Endothelial cell (in vitro differentiated cells): ENCODE results near the gene KNOP1. TPM values are rescaled to one million over a fixed set of nuclear protein-coding genes. Genes with fewer than 3 reads are reported as not detected.
"Not testable (repeated sequence)": the region's sequence is repeated elsewhere in the genome, so short reads cannot be mapped to it uniquely, and the experiment has no call there.

ENCODE experiments used
- DNase-seq: peaks from one replicate; pipeline ENCODE4 v3.0.0; 2021; ENCODE audit warnings: low spot score
- H3K27ac Mint-ChIP-seq: one replicate; pipeline ENCODE4 v1.8.0; 2021; ENCODE audit warnings: mixed read lengths, inconsistent platforms; ENCODE audit not compliant: unreplicated experiment
- H3K27me3 Mint-ChIP-seq: one replicate; pipeline ENCODE4 v1.8.0; 2021; ENCODE audit warnings: mild to moderate bottlenecking, moderate library complexity, mixed read lengths, inconsistent platforms; ENCODE audit not compliant: unreplicated experiment
- H3K36me3 Mint-ChIP-seq: one replicate; pipeline ENCODE4 v1.8.0; 2021; ENCODE audit warnings: mild to moderate bottlenecking, low read depth, mixed read lengths, inconsistent platforms; ENCODE audit not compliant: unreplicated experiment
- H3K4me1 Mint-ChIP-seq: one replicate; pipeline ENCODE4 v1.8.0; 2021; ENCODE audit warnings: mild to moderate bottlenecking, mixed read lengths, inconsistent platforms; ENCODE audit not compliant: unreplicated experiment
- H3K4me3 Mint-ChIP-seq: one replicate; pipeline ENCODE4 v1.8.0; 2021; ENCODE audit warnings: mild to moderate bottlenecking, mixed read lengths, inconsistent platforms; ENCODE audit not compliant: unreplicated experiment
- H3K9me3 Mint-ChIP-seq: one replicate; pipeline ENCODE4 v1.8.0; 2021; ENCODE audit warnings: mixed read lengths, inconsistent platforms; ENCODE audit not compliant: unreplicated experiment
- CTCF ChIP-seq: fragments of 200-600 bp; sonication (generic); IDR thresholded peaks from one replicate; pipeline ENCODE4 v1.5.0; 2021; ENCODE audit warnings: antibody characterized with exemption; ENCODE audit not compliant: unreplicated experiment
- total RNA-seq: library from RNA; stranded (reverse); fragmentation: NEBNext Ultra II Directional; extraction: Animal tissue kit (Norgen Biotek cat#: 25700); gene quantifications from one replicate; pipeline ENCODE4 v1.2.1, GENCODE V29; 2021; ENCODE audit not compliant: unreplicated experiment

Gene KNOP1
- total RNA-seq, 1 donor from 2014 or later, result 36.6 TPM

- H3K9me3 Mint-ChIP-seq, result no peaks in the 10 kb centered on the region
These were observed 32.9 kb downstream of the KNOP1 start for GRCh38 chr16:19685176-19685575.

GRCh38 chr16:19683453-19684236 is 34.4 kb downstream of the KNOP1 start:
- Mint-ChIP-seq H3K27me3 (no peaks in the 10 kb centered on the region), H3K36me3 (peaks cover 38% of the 10 kb centered on the region), H3K4me3 (peak overlapping the region; percentile 51), H3K27ac (no peak overlapping the region), H3K4me1 (no peaks in the 10 kb centered on the region), H3K9me3 (no peaks in the 10 kb centered on the region)
- no peak for DNase-seq
- TF ChIP-seq CTCF, result no peak

More at GRCh38 chr16:19685176-19685575, 32.9 kb downstream of the KNOP1 start:
- peak overlapping the region; percentile 71 for H3K4me3 Mint-ChIP-seq
- H3K27ac Mint-ChIP-seq, result no peak overlapping the region
- peaks cover 38% of the 10 kb centered on the region for H3K36me3 Mint-ChIP-seq
- peaks cover 6% of the 10 kb centered on the region for H3K4me1 Mint-ChIP-seq
- no peak for DNase-seq
- no peaks in the 10 kb centered on the region for H3K27me3 Mint-ChIP-seq
- TF ChIP-seq CTCF, result no peak

- peaks cover 36% of the 10 kb centered on the region for H3K36me3 Mint-ChIP-seq
- no peaks in the 10 kb centered on the region for H3K9me3 Mint-ChIP-seq
- no peak overlapping the region for H3K4me3 Mint-ChIP-seq
- no peaks in the 10 kb centered on the region for H3K27me3 Mint-ChIP-seq
- no peak for DNase-seq
- no peak for TF ChIP-seq CTCF
- no peaks in the 10 kb centered on the region for H3K4me1 Mint-ChIP-seq
- H3K27ac Mint-ChIP-seq, result peak overlapping the region; percentile 36
These were observed 36.4 kb downstream of the KNOP1 start for GRCh38 chr16:19681637-19682036.

- Mint-ChIP-seq H3K9me3 (no peaks in the 10 kb centered on the region), H3K27me3 (no peaks in the 10 kb centered on the region), H3K4me3 (no peak overlapping the region), H3K27ac (no peak overlapping the region), H3K4me1 (no peaks in the 10 kb centered on the region), H3K36me3 (peaks cover 35% of the 10 kb centered on the region)
- no peak for TF ChIP-seq CTCF
- no peak for DNase-seq
These were observed 37.1 kb downstream of the KNOP1 start for GRCh38 chr16:19680881-19681340.

- not testable (repeated sequence) for H3K4me1 Mint-ChIP-seq, H3K27me3 Mint-ChIP-seq, H3K9me3 Mint-ChIP-seq, H3K27ac Mint-ChIP-seq, DNase-seq, H3K4me3 Mint-ChIP-seq
- H3K36me3 Mint-ChIP-seq, result peaks cover 24% of the 10 kb centered on the region
These were observed 38.7 kb downstream of the KNOP1 start for GRCh38 chr16:19679281-19679680.
